Measurements from ENCODE around the gene GALNT7.
"Not testable (repeated sequence)": the region's sequence is repeated elsewhere in the genome, so short reads cannot be mapped to it uniquely, and the experiment has no call there.

The GALNT7 gene

DNA sequence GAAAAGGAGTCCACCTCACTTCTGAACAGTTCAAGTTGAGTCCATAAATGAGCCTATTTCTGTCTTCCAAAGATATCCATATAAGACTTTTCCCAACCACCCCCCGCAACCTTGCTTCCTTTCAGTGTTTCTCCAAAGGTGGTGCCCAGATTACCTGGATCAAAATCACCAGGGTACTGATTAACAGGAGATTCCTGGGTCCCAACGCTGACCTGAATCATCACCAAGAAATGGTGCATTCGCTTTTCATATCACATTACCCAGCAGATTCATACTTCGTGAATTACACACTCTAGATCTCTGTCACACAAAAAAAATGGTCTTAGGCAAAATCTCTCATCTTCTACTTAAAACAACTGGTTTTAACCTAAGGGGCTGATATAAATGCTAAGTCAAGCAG lies 2.1 kb upstream of the GALNT7 start:
- no peak for DNase-seq (ENCODE audit: low spot score)

DNA sequence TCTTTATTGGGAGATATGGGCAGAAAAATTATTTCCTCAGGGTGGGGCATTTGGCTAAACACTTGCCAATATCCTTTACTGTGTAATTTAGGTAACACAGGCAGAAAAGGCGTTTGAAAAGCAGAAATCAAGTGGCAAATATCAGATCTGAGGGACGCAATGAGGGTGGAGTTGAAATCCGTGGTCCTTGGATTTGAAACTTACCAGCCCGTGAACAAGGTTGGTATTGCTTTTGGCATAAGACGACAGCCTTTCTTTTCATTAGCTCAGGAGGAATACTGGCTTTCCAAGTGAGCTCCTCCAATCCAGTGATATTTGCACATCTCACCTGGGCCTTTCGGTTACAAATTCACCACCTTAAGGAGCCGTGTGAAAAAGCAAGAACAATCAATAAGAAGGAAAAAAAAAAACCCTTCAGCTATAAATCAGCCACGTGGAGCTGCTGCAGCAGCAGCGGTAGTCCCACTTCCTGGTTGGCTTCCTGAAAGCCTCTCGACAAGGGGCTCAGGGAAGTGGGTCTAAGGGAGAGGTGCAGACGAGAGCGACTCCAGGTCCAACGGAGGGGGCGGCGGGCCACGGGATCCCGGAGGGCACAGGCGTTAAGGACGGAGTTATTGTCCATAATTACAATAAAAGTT lies 734 bp upstream of the GALNT7 start:
- peak; percentile 2 for DNase-seq (ENCODE audit: low spot score)

DNA sequence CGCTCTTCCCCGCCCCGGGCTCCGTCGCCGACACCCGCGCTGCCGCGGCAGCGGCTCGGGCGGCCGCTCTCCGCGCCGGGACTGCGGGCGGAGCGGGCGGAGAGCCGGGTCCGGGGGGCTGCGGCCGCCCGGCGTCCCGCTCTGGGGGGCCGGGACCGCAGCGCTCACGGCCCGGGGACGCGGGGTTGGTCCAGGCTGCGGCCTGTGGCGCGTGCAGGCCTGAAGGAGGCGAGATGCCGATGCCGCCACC lies 492 bp downstream of the GALNT7 start:
- DNase-seq (ENCODE audit: low spot score): no peak

DNA sequence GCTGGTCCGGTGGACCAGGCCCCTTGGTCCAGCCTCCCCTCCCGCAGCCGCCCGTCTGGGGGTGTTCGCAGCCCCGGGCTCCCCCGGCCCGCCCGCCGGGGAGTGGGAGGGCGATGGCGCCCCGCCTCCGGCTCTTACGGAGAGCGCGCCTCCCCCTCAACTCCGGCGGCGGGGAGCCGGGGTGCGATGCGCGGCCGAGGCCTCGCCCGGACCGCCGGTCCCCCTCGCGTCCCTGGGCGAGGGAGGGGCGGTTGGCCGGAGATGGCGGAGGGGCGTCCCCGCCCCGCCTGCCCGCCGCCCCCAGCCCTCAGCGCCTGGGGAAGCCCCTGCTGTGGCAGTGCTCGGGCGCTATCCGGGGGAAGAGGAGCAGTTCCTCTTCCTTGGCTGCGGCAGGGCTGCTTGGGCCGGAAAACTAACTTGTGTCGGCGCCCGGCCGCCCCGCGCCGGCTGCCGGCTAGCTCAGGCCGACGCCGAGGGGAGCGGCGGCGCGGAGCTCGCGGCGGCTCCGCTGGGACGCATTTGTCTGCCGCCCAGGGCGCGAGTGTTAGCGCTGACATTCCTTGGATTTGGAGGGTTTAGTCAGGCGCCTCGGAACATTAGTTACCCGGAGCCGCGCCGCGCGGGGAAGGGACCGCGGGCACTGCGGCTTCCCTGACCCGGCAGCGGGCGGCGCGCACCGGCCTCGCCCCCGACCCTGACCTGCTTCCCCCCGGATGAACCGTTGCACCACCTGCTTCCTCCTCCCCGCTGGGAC lies 994 bp downstream of the GALNT7 start:
- DNase-seq (ENCODE audit: low spot score): peak; percentile 56

DNA sequence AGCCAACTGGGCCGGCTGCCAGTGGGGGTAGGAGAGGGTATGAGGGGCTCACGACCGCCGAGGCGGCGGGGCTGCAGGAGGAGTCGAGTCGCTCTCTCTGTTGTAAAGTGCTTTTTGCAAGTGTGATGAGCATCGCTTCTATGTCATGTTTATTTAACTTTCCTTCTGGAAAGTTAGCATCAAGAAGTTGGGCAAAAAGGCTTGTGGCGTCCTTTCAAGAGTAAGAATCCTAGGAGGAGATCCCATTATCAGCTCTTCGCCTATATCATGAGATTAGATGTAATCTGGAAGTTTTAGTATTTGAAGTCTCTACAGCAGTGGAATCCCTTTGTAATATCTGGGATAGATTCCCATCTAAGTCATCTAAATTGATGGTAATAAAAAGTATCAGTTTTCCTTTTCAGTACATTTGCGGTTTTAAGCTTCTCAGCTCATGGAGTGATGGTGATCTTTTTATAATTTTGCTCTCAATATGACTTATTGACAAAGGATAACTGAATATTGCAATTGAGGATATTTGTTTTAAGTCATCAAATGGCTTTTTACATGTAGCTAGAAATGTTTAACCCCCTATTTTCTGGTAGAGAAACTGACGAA lies 1.7 kb downstream of the GALNT7 start:
- peak; percentile 4 for DNase-seq (ENCODE audit: low spot score)

DNA sequence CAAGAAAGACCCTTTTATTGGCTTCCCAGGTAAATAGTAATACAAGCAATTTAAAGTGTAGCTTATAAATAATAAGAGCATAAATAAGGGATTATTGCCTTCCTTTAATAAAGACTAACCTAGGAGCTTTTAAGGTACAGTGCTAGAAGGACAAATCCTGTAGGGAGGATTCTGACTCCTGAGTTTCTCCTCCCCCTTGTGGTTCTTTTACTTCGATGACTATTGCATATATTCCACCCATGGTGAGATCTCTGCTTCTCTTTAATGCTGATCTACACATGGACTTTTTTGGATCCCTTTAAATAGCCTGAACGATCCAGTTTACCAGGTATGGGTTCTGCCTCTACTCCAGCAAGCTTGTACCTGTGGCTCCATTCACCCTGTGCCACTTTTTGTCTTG lies 2.5 kb downstream of the GALNT7 start:
- DNase-seq (ENCODE audit: low spot score): no peak

DNA sequence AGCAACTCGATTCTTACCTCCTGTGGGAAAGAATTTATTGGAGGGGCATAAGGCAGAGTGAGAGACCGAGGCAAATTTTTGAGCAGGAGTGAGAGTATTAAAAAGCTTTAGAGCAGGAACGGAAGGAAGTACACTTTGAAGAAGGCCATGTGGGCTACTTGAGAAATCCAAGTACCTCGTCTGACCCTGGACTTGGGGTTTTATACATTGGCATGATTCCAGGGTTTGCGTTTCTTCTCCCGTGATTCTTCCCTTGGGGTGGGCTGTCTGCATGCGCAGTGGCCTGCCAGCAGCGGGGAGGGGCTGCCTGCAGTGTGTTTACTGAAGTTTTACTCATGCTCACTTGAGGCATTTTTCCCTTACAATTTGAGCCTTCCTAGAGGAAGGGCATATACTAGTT lies 3.4 kb downstream of the GALNT7 start:
- DNase-seq (ENCODE audit: low spot score): no peak

DNA sequence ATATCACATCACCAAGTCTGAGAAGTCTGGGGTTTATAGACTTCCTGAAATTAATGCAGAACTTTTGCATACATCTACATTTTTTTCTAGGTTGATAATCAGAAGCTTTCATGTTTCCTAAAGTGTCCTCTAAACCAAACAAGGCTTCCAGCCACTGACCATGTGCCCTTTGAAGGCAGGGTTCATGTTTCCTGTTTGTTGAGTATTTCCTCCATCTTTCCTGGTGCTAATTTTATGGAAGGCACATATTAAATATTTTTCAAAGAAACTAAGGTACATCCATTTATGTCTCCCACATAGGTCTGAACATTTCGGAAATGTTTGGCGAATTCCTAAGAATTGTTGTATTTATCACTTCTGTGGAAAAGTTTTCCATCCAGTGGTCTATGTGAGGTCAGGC lies 5.6 kb downstream of the GALNT7 start:
- DNase-seq (ENCODE audit: low spot score): no peak

DNA sequence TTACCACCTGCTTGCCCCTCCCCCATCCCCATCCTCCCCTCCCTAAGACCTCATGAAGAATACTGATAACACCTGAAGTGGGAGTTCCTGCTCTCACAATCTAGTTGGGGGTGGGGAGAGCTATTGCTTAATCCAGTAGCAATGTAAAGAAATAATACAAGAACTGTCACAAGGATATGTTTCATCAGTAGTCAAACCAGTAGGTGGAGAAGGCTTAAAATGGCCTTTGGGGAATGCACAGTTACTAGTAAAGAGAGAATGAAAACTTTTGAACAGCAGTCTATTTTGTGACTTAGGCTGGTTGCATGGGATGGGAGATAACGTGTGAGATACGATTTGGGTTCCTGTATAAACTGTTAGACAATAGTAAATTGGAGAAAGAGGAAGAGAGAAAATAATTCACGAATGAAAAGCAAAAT lies 6.0 kb downstream of the GALNT7 start:
- no peak for DNase-seq (ENCODE audit: low spot score)

DNA sequence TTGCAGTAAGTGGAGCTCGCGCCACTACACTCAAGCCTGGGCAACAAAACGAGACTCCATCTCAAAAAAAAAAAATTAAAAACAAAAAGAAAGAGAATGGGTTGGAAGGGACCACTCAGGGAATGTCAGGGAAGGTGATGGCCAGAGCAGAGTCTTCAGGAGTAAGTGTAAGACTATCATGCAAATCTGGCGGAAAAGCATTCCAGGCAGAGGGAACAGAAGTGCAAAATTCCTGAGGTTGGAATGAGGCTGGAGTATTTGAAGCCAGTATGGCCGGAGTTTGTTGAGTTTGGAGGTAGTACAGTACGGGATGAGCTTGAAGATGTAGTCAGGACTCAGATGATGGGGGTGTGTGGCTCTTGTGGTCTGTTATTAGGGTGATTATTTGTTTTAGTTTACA lies 7.4 kb downstream of the GALNT7 start:
- no peak for DNase-seq (ENCODE audit: low spot score)

DNA sequence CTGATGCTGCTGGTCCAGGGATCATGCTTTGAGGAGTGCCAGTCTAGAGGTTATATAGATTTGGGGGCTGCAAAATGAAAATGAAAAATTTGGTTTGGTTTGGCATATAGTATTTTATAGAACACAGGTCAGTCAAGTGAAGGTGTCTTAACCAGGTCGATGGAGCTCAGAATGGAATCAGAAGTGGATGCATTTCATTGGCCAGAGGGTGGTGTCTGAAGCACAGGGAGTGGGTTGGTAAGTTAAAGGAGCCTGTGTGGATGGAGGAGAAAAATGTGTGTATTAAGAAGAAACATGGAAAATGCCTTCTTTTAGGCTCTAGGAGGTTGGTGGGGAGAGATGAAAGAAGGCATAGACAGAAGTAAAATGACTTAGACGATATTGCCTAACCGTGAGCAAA lies 8.6 kb downstream of the GALNT7 start:
- DNase-seq (ENCODE audit: low spot score): no peak

DNA sequence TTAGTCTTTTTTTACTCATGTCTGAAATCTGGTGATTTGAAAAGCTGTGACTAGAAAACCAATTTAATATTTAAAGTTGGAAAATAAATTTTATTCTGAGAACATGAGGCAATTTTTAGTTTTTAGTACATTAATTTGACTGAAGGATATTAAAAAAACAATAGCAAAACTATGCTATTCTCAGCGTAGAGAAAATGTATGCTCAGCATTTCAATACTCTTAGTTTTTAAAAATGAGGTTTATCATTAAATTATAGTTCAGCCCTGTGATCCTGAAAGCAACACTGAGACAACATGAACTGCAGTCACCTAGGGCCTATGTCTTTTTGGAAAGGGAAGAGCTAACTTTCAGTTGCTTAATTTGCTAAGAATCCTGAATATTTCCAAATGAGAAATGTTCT lies 9.5 kb downstream of the GALNT7 start:
- no peak for DNase-seq (ENCODE audit: low spot score)

DNA sequence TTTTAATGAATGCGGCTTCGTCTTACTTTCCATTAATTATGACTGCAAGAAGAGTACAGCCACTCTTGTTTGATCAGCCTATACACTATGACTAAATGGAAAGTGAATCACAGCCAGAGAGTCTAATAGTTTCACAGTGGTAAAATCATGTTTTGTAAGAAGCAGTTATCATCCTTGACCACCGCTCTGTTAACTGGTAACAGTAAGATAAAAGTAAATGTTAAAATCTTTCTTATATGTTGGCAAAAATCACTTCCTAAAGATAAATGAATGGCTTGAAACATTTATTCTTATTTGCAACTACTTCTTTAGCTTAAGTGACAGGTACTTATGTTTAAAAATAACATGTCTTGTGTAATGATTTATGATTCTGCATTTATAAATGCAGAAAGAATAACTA lies 13.2 kb downstream of the GALNT7 start:
- no peak for DNase-seq (ENCODE audit: low spot score)

DNA sequence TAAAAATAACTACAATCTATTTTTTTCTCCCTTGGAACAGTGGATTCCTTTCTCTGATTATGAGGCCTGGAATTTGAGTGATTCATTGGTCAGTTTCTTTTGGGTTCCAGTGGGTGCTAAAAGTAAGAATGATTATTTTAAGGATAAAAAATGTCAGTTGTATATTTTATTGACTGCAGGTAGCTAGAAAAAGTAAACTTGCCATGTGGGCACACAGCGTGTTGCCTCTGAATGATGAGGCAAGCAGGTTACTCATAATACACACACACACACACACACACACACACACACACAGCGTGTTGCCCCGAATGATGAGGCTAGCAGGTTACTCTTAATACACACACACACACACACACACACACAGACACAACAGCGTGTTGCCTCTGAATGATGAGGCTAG lies 13.8 kb downstream of the GALNT7 start:
- DNase-seq (ENCODE audit: low spot score): no peak

DNA sequence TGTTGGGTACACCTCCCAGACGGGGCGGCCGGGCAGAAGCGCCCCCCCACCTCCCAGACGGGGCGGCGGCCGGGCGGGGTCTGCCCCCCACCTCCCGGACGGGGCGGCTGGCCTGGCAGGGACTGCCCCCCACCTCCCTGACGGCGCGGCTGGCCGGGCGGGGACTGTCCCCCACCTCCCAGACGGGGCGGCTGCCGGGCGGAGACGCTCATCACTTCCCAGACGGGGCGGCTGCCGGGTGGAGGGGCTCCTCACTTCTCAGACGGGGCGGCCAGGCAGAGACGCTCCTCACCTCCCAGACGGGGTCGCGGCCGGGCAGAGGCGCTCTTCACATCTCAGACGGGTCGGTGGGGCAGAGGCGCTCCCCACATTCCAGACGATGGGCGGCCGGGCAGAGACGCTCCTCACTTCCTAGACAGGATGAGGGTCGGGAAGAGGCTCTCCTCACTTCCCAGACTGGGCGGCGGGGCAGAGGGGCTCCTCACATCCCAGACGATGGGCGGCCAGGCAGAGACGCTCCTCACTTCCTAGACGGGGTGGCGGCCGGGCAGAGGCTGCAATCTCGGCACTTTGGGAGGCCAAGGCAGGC lies 15.1 kb downstream of the GALNT7 start:
- not testable (repeated sequence) for DNase-seq (ENCODE audit: low spot score)

DNA sequence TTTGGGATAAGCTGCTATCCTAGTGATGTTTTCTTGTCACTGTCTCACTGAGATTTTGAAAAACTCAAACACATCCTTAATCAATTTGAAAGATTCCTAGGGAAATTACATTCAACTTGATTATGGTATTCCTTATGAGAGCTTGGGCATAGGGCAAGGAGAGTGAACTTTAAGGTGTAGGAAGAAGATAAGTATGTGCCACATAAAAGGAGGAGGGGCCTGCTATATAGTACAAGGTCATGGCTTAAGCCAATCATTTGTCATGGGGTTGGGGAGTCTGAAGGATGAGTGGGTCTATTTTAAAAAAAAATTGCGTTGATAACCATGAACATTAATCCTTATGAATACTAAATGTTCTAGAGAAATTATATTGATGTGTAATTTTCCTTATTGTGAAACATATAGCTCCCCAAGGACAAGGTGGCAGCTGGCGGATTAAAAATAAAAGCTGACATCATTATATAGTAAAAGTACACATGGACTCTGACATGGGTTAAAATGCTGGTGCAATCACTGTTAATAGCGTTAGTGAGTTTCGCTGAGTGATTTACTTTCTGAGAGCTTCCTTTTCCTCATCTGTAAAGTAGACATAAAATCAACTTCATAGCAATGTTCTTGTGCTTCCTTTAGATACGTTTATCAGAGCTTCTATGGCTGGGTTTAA lies 17.4 kb downstream of the GALNT7 start:
- no peak for DNase-seq (ENCODE audit: low spot score)

DNA sequence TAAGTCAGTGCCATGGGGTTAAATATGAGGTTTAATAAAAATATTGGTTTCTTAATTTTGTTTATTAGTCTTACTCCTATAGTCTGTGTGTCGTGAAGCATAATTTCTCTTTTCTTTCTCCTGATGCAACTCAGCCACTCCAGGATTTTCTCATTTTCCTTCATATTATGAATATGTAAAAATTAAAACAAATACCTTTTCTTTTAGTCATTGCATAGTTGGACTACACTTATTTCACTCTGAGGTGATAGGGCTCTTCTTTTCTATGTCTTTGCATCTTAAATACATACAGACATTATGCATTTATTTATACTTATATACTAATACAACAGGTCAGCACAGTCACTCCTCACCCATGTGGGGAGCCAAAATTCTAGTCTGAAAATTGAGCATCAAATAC lies 19.1 kb downstream of the GALNT7 start:
- DNase-seq (ENCODE audit: low spot score): no peak

DNA sequence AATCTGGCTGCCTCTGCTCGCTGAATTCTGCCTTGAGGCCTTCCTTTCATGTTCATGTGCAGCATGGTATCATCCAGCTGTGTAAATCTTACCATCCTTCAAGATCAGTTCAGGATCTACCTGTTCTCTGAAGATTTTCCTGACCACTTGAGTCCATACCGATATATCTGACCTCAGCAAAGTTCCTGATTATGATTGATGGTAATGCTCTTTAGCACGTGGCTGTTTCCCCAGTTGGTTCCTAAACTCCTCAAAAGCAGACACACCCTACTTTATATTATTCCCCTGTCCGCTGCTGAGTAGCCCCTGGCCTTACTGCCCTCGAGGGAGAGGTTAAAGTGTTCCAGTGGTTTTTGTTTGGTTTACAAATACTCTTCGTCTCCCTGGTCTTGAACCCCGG lies 20.0 kb downstream of the GALNT7 start:
- no peak for DNase-seq (ENCODE audit: low spot score)

DNA sequence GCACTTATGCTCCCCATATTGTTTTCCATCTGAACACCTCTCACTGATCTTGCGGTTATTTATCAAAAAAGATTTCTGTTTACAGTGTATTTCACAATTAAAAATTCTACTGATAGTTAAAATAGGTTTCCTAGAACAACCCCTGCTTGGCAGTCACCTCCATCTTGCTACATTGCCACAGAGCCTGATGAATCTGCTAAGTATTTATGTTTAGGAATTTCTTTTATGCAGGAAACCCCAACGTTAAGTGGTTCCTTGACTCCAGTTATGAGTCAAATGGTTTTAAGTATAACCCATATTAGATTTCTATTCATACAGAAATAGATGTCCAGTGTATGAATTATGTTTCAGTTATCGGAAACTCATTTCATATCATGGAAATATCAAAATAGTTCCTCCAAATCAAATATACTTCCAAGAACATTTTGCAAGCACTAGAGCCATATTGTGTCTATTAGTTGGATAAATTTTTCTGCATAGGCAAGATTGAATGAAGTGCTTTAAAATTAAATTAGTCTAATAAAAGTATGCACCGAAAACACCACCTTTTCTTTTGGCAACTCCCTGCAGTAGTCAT lies 20.6 kb downstream of the GALNT7 start:
- no peak for DNase-seq (ENCODE audit: low spot score)

DNA sequence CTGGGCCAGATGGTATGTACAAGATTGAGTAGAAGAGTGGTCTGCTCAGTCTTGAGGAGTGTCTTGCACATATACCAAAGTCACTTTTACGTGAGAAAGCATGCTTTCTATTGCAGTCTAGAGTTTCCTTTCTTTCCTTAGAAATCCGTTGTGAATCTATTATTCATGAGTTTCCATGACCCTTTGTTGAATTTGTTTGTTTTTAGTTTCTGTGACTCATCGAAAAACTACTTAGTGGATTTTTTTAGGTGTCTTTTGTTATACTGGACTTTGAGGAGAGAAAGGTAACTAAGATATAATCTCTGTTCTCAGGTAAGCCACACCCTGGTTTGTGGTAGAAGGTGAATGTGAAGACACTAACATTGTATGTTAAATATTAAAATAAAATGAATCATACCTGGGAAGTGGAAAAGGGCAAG lies 23.0 kb downstream of the GALNT7 start:
- no peak for DNase-seq (ENCODE audit: low spot score)

DNA sequence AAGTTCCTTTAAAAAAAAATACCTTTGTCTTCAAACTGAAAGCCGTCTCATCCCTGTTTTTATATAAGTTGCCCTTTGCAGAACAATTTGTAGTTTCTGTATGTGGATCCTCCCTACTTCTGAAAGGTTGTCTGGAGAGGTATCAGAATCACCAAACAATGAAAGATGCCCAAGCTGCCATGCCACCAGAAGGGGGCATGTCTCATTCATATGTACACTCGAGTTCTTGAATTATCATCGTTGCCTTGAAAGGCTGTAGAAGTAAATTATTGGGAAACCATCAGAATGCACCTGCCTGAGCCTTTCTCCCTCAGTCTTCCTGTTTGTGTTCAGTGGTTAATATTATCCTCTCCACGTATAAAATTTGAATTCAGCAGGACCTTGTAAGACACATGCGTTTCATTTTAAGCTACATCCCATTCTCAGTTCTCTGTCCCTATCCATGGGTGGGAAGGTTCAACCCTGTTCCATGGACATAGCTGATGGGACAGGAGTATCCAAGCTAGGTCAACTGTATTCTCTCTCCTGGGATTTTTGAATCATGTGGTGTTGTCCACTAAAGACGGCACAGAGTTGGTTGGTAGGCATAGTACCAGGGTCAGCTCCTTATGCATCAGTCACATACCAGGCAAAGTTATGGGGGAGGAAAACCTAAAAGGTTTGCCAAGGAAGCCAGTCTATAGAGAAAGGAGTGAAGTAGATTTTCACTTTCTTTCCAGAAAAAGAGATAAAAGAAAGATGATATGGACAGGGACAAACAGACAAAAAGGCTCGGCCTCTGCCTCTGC lies 24.0 kb downstream of the GALNT7 start:
- DNase-seq (ENCODE audit: low spot score): no peak

DNA sequence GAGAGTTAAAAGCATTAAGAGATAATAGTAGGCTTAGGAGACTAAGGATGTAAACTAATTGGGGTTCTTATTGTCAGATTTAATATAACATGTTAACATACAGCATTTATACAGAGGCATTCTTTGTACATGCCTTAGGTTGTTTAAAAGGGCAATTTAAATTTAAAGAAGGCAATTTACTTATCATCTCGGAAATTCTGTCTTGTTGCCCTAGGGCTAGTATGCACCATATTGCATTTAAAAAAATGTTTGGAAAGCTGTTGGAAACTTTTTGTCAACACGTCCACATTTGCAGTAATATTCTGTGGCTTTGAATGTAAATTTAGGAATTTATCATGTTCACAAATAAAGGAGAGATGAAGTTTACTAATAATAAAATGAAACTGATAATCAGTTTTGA lies 25.5 kb downstream of the GALNT7 start:
- no peak for DNase-seq (ENCODE audit: low spot score)

All from CD4-positive, alpha-beta T cell treated with Interleukin-6 at 100 ng/mL for 8 hours (primary cell).